ENCODE measurements around the gene FAM236A.
"Not testable (repeated sequence)": the region's sequence is repeated elsewhere in the genome, so short reads cannot be mapped to it uniquely, and the experiment has no call there.

Gene FAM236A

DNA sequence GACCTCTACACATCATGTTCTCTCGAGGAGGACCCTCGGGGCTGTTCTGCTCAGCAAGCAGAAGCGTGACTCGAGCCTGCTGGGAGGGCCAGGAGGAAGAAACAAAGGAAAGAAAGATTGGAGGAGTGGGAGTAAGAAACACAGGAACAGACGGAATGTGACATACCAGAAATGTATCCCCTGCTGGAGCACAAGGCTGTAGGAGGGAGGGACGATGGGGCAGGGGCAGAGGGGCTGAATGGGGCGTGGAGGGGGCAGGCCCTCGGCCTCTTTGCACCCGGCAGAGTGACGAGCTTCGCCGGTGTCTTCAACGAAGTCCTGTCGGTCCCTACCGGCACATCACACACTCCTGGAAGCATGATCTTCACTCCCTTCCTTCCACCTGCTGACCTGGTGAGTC is at the start of gene FAM236A:
Gene FAM236A (plus strand): TSS at position 301 of the 400 bp plus-strand sequence. CDS start 57 bp downstream, at position 358.
- not testable (repeated sequence) for DNase-seq

DNA sequence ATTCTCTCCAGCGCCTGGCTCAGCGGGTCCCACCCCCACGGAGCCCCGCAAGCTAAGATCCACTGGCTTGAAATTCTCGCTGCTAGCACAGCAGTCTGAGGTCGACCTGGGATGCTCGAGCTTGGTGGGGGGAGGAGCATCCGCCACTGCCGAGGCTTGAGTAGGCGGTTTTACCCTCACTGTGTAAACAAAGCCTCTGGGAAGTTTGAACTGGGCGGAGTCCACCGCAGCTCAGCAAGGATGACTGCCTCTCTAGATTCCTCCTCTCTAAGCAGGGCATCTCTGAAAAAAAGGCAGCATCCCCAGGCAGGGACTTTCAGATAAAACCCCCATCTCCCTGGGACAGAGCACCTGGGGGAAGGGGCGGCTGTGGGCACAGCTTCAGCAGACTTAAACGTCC is 48.3 kb upstream of the FAM236A start:
- DNase-seq, result not testable (repeated sequence)

DNA sequence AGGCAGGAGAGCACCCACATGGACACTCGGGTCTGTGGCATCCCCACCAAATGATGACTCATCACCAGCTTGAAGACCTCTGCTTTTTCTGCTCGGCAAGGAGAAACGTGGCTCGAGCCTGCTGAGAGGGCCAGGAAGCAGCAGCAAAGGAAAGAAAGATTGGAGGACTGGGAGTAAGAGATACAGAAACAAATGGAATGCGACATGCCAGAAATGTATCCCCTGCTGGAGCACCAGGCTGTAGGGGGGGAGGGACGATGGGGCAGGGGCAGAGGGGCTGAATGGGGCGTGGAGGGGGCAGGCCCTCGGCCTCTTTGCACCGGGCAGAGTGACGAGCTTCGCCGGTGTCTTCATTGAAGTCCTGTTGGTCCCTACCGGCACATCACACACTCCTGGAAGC is 25.7 kb upstream of the FAM236A start, which contains the start of gene FAM236C:
Gene FAM236C (plus strand): TSS at position 301 of the 400 bp plus-strand sequence. CDS start 100 bp downstream, outside the sequence.
- not testable (repeated sequence) for DNase-seq

DNA sequence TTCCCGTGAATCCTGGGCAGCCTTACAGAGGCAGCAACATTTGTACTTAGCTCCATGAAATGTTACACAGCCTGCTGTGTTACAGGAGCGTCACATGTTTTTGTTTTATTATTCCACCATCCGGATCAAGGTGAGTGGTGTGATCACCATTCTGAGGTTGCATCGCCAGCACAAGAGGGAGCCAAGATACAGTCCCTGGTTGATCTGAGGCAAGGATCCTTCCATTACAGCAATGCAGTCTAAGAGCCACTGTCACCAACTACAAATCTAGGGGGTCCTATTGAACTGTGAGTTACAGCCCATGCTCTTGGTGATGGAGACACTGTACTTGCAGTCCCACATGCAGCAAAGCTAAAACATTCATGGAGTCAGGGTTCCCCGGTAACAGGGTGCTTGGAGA is 21.9 kb upstream of the FAM236A start:
- not testable (repeated sequence) for DNase-seq

DNA sequence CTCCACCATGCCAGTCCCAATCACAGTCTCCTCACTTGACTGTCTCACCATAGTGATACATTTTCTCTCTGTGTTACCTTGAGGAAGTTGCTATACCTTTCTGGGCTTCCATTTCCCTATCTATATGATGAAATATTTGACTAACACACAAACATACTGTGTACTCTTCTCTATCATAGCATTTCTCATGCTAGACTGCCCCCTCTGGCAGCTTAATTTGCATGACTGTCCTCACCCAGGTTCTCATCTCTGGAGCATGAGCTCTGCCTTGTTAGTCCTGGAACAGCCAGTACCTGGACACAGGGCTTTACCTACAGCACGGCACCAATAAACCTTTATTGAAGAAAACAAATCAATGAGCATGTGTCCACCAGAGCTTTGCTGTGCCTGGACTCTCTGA is 5.7 kb upstream of the FAM236A start:
- DNase-seq, result not testable (repeated sequence)

DNA sequence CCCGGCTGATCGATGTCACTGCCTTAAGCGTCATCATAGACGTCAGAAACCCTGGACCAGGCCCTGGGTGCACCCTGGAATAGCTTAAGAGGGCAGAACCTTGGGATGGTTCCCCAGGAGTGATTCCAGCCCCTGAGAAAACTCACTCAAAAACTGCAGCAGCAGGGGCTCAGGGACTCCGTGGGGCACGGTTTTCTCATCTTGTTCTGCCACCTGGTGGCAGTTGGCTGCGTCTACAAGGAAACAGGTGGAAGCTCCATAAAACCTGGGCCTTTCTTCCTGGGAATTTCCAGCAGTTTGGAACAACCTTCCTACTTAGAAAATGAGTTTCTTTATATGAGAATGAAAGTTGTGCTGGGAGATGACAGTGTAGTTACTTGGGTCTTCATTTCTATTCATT is 1.6 kb upstream of the FAM236A start:
- DNase-seq, result not testable (repeated sequence)

DNA sequence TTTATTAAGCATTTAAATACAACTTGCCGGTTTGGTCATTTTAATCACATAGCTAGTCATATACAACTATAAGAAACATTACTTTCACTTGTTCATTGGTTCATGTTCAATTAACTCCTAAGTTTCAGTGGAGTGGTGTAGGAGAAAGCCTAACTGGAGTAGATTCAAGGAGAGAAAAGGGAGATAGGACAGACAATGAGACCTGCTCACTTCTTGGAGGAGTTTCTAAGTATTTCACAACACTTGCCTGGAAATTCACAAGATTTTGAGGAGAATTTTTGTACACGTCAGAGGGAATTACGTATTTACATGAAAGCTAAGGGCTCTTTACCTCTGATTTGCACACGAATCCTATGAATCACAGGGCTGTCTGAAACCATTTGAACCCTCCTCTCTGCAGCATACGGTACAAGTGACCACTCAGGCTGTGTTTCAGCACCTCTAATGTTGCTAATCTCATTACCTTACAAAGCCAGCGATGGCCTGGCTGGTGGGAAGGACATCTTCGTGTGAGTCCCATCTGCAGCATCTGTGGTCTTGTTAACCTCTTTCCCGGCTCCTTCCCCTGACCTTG is 1.0 kb upstream of the FAM236A start:
- not testable (repeated sequence) for DNase-seq

DNA sequence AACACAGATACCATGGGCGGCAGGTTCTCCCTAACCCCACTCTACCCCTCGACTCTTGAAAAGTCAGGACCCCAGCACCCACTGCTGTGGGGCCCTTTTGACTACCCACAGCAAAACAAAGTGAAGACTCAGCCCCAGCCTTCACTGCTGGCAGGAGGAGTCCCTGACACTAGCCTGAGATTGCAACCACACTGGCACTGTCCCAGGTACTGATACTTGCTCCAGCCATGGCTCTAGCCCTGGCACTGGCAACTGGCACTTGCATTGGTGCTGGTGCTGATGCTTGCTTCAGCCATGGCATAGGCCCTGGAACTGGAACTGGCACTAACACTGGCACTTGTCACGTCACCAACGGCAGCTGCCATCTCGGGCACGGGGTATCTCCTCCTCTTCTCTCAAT is 4.3 kb downstream of the FAM236A start:
- DNase-seq, result not testable (repeated sequence)

DNA sequence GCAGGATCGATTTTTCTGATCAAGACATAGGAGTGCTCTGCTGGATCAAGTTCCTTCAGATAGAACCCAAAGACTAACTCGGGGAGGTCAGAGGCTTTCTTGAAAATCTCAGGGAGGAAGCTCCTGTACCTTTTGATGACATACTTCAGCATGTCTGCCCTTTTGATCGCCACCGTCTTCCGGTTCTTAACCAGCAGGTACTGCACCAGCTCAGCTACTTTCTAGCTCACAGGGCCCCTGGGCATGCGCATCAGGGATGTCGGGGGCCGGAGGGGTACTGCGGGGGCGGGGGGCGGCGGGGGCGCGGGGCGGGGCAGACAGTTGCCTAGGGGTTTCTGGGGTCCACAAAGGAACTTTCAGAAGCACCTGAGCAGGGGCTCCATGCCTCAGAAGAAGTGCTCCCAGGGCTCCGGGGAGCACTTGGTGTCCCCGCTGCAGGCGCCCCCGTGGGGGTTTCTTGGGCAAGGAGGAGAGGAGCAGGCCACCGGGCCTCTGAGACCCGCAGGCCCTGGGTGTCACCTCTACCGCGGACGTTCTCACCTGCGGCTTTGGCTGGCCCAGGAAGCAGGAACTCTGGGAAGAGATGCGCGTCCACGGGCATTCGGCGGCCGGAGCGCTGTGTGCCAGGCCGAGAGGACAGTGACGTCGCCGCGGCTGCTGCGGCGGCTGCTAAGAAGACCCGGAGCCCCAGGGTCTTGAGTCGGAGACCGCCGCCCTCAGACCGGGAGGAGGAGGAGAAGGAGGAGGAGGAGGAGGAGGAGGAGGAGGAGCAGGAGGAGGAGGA is 5.2 kb downstream of the FAM236A start:
- not testable (repeated sequence) for DNase-seq

DNA sequence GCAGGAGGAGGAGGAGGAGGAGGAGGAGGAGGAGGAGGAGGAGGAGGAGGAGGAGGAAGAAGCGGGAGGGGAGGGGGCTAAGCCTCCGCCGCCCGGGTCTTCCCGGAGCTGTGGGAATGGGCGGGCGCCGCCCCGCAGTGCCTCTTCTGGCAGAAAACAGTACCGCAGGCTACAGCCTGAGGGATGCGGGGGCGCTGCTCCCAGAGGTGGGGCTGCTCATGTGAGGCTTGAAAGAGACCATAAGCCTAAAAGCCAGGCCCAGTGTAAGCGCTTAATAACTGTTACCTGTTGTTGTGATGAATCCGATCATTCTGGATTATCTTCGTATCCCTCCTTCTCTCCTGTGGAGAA is 5.8 kb downstream of the FAM236A start, which contains the start of gene DMRTC1:
Gene DMRTC1 (minus strand): TSS at position 19 of the 351 bp plus-strand sequence. CDS start 68,143 bp downstream, outside the sequence.
- DNase-seq, result not testable (repeated sequence)

DNA sequence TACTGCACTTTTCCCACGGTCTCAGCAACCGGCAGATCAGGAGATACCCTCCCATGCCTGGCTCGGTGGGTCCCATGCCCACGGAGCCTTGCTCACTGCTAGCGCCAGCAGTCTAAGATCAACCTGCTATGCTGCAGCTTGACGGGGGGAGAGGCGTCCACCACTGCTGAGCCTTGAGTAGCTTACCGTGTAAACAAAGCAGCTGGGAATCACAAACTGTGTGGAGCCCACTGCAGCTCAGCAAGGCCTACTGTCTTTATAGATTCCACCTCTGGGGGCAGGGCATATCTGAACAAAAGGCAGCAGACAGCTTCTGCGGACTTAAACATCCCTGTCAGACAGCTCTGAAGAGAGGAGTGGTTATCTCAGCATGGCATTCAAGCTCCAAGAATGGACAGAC is 22.0 kb downstream of the FAM236A start:
- DNase-seq, result not testable (repeated sequence)

DNA sequence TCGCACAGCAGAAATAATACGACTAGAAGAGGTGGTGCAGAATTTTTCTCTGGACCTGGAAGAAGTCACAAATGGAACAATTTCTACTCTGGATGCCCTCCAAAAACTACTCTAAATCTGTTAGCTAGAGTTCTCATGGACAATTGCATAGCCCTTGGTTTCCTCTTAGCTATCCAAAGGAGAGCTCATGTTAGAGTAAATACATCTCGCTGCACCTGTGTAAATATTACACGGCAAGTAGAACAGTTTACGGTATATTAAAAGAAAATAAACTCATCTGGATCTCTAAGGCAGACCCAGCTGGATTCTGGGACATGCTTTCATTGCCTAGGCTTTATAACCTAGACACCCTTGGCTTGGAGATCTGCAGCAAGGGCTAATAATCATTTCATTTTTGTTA is 33.9 kb downstream of the FAM236A start:
- DNase-seq, result not testable (repeated sequence)

DNA sequence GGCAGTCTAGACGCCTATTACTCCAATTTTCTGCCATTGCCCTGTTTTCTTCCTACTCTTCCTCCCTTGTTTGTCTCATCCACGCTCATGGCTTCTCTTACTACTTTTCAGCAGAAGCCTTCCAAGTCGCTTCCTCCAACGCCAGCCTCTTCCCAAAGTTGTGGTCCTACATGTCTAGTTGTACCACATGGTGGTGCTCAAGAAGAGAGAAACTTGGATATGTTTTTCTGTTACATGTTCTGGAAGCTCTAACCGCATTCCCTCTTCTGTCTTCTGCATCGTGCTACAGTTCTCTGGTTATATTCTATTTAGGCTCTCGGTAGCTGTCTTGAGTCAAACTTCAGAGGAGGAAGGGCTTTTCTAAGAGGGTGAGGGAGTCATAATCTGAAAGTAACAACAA is 36.9 kb downstream of the FAM236A start:
- not testable (repeated sequence) for DNase-seq

DNA sequence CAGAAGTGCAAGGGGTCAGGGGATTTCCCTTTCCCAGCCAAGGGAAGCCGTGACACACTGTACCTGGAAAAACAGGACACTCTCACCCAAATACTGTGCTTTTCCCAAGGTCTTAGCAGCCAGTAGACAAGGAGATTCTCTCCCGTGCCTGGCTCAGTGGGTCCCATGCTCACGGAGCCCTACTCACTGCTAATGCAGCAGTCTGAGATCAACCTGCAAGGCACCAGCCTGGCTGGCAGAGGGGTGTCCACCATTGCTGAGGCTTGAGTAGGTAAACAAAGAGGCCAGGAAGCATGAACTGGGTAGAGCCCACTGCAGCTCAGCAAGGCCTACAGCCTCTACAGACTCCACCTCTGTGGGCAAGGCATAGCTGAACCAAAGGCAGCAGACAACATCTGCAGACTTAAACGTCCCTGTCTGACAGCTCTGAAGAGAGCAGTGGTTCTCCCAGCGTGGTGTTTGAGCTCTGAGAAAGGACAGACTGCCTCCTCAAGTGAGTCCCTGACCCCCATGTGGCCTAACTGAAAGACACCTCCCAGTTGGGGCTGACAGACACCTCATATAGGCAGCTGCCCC is 43.0 kb downstream of the FAM236A start:
- DNase-seq, result not testable (repeated sequence)

All from NCI-H1694 treated with DMSO at 0.1 percent for 48 hours (cell line).